ENCODE measurements around the gene NRIP1.

The NRIP1 gene

DNA sequence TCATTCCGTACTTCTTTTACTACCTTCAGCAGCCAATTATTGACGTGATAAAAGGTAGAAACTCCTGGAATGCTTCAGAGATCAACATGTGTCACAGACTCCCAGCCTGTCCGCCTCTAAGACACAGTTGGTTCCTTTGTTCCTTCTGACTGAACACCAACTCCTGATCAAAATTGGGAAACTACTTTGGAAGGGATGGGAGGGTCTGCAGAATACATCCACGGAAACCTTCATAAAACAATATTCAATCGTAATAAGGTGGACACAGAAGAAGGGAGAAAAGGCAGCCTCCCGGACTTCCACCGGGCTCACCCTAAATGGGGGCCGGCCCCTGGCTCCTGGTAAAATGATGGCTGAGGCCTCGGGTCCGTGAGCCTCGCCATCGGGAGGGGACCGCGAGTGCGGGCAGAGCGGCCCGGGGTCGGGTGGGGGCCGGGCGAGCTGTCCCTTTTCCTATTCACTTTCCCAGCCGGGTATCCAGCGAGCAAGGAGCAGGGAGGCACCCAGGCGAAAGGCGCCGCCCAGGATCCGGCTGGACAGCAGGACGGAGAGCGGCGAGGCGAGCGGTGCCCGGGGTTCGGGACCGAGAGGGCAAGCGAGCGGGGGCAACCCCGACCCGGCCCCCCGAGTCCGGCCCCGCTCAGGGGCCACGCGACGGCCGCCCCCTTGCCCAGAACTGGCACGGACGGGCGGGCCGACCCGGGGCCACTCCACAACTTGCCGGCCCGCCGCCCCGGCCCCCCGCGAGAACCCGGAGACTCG lies 805 bp downstream of the NRIP1 start:
- no peak for DNase-seq

DNA sequence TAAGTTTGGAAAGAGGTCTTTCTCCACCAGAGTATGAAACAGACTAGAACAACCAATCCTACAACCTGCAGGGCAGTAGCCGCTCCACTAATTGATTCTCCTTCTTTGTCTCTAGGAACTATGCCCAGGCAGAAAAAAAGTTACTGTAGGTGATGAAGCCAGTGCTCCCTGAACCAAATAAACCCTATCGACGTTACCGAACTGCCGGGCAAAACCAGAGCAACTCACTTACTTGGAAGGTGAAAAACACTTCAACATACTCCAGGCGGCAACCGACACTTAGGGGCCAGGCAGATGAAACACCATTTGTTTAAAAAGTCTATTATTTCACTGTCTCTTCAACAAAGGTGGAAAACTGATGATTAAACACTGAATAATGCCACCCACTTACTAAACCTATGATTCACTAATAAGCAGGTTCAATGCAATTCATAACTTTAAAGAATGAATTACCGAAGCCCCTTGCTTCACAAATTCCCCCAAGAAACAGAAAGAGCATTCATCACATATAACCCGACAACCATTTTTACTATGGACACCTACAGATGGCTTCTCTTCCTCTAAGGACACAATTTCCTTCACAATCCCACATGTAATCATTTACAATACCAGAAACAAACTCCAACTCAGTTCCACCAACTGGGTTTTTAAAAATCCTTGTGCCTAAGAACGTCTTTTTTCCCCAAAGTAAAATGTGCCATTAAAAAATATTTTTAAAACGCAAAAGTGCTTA lies 1.6 kb downstream of the NRIP1 start:
- DNase-seq, result no peak

DNA sequence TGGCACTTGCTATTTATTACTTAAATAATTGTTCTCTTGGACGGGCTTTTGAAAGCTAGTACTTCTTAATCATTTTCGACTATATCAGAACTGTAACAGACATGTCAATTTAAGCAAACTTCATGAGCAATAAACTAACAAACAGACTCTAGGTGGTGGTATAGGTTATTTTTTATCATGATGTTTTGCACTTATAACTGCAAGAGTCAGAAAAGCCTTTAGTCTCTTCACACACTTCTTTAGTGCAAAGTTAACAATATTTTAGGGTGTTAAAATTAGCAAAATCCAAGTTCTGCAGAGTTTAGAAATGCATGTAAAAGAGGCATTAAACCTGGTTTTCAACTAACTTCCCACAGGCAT lies 2.2 kb downstream of the NRIP1 start:
- no peak for DNase-seq

DNA sequence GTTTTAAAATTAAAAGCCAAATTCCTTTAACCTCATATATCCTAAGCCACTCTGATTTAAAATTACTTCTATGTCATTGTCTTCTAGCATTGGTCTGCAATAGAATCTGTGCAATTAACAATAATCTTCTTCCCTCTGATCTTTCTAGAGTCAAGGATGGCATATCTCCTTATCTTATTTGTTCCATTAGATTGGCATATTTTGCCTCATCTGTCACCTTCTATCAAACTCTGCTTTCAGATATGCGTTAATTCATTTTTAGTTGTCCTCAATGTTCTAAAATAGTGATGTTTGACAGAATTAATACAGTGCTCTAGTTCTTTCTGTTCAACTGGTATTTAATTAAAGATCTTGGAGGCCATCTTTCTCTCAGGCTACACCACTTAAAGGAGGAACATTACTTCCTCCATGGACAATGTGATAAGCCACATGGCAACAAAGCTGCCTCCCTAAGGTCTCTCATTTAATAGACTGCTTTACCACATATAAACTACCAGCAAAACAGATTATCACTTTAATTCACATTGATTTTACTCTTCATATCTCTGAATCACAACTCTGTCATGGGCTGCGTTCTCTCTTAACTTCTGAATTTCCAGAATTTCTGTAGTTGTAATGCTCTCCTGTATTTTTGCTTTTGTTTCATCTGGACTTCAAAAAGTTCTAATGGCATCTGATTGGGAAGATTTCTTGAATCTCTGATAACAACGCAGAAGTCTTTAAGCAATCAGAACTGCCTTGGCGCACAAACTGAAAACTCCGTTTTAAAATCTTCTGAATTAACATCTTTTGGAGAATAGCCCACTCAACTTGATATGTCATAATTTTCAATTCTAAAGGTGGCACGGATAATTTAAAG lies 2.8 kb downstream of the NRIP1 start:
- no peak for DNase-seq

DNA sequence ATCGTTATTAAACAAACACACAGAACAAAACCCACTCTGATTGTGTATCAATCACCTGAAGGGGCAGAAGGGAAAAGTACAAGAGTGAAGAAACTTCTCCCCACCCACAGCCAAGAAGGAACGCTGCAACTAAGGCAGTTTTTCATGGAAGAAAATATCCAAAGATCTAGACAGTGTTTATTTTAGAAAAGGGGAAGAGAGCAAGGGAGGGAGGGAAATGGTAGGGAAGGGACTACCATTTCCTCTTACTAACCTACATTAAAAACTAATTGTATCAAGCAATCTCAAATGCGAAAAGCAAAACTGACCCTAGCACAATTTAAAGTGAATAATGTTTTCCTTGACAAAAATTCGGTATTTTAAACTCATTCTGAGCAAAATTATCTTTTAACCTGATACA lies 3.5 kb downstream of the NRIP1 start:
- DNase-seq, result no peak

DNA sequence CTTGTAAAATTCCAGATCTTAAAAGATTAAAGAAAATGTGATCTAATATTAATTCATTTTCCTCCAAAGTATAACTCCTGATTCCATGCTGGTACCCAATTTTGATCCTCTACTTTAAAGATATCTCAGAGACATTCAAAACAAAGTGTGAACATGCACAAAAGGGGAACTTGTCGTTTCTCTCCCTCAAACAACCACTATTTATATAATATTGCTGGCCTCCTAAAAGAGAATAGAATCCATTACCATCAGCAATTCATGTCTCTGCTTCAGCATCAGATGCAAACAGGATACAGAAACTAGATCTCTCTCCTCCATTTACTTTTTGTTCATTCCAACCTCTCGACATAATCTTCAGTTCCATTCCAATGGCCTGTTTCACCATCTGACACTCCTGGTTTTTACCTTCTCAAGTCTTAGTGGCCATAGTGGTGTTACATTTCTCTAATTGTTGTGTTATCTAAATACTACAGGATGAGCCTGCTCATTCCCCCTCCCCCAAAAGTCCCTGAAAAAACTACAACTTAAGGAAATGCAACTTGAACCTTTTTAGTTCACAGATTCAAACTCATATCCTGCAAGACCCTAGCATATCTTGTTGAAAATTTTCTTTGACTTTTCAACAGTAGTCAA lies 4.1 kb downstream of the NRIP1 start:
- no peak for DNase-seq

DNA sequence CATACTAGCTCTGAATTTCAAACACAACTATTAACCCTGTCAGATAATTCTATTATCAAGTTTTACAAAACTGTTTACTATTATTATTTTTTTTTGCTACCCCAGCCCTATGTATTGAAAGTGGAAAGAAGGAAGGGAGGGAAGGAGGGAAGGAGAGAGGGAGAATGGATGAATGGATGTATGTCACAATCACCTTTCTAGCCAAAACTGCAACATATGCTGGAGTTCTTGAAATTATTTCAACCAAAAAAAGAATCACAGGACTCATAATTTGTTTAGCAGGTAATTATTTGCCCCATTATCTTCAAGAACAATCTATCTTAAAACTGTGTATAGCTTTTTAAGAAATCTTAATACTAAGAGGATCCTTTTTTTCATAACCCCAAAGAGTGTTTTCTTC lies 5.4 kb downstream of the NRIP1 start:
- no peak for DNase-seq

DNA sequence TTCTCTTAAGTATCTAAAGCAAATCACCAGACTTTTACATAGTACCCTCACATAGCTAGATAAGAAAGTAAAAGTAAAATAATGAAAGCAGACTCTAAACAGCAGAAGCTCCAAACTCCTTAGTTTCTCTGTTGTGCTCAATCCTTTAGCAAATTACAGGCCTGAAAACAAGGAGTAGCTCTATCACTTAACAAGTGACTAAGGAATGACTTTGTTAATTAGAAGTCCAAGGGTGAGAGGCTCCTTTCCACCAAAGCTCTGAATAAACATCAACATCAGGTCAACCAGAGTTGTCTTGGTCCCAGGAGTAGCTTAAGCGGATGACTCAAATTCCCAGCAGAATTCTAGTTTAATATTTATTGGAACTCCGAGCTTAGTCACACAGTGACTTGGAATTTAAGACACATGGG lies 5.9 kb downstream of the NRIP1 start:
- no peak for DNase-seq

DNA sequence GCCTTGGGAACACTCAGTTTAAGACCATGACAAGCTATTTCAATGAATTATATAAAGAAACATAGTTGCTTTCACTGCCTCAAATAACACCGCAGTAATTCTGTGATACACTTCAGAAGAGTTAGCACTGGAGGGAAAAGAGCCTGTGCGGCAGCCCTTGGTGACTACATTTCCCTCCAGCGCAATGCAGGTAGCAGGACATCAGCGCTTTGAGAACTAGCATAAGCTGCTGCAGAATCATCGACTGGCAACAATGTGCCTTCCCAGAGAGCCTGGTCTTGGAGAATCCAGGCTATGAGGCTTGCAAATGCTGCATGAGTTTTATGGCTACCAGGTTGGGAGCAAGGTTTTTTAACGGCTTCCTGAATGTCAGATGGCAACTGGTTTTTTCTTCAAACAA lies 7.5 kb downstream of the NRIP1 start:
- DNase-seq, result no peak

DNA sequence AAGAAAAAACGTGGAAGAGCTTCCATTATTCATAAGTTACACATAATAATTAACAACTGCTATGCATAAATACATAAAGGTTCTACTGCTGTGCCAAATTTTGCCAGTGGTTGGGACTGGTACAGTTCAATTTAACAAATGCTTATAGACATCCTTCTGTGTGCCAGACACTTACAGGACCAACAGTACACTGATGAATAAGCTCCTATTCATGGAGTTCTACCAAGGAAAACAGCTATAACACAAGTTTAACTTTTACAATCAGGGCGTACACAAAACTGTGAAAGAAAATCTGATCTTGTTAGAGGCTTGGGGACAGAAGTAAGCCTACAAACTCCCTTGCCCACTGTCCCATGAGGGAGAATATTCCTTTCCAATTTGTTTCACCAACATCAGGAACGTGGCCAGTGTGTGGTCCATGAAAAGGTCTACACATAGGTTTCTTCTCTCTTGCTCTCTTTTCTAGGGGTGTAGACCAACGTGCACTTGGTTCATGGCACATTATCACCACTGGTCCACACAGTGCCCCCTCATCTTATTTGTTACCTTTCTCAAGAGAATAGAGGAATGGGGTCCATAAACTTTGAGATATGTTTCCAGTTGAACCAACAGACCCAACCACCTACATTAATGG lies 10.1 kb downstream of the NRIP1 start:
- no peak for DNase-seq

DNA sequence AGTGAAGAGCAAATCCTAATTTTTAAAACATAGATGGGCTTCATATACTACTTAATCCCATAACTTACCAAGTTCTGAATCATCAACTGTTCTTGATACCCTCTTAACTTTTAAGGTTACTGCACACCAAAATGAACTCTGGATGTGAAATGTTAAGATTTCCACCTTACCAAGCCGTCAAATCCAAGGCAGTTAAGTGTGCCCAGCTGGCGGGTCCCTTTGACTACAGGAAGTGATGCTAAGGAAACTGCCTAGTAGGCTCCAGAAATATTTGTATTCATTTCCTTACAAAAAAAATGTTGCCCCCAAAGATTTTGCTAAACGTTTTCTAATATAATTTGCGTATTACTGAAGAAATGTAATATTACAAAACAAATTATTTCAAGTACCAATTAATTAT lies 10.7 kb downstream of the NRIP1 start:
- no peak for DNase-seq

DNA sequence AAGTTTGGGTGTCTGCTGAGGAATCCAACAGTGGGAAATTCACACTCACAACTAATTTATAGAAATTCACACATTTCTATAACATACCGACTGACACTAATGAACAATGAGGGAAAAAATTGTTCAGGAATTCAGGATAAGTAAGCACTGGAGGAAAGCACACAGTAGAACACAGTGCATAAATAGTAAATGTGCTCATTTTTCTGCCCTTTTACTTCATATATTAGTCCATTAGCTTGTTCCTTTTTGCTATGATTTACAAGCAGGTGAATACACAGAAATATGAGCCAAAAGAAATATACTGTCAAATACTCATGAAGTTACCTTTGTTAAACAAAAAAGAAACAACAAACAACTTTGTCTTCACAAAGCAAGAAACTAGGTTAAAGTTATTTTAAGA lies 11.3 kb downstream of the NRIP1 start:
- DNase-seq, result no peak

DNA sequence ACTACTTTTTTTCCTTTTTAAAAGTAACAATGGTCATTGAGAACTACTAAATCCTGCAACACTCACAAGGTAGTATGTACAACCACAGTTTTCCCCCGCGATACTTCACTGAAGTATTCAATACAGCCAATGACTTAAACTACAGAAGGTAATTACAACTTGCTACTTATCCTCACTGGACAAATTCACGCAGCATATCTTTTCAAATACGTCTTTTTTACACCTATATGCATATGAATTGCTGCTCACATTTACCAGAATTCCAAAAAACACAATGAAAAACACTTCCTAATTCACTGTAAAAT lies 12.4 kb downstream of the NRIP1 start:
- DNase-seq, result no peak

DNA sequence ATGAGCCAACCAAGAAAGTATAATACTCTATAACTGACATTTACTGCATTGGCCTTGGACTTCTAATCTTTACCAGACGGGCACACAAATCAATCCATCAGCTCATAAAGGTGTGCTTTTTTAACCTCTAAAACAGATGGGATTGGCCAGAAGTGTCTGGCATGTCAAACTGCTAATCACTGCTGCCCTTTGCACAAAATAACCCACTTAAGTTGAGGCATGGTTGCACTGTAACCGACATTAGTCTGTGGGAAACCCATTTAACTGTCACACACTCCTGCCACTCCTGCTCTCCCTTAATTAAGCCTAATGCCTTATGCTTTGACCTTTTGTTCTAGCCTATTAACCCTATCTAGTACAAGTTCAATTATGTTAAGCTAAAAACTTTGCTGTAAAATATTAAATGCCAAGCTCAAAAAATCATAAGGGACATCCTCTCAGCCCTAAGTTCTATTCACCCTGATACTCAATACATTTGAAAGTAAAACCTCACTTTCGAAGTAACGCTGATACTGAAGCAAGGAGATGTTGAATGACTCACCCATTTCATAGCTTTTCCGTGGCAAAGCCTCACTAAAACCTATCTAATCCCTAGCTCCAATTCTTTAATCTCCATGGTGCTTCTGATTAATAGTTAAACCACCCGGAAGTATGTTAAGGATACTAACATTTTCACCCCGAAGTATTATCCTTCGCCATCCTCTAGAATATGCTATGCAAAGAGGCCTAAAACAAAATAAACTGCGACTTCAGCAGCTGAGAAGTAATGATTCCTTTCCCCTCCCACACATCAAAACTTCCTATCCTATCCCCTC lies 12.9 kb downstream of the NRIP1 start:
- DNase-seq, result no peak

DNA sequence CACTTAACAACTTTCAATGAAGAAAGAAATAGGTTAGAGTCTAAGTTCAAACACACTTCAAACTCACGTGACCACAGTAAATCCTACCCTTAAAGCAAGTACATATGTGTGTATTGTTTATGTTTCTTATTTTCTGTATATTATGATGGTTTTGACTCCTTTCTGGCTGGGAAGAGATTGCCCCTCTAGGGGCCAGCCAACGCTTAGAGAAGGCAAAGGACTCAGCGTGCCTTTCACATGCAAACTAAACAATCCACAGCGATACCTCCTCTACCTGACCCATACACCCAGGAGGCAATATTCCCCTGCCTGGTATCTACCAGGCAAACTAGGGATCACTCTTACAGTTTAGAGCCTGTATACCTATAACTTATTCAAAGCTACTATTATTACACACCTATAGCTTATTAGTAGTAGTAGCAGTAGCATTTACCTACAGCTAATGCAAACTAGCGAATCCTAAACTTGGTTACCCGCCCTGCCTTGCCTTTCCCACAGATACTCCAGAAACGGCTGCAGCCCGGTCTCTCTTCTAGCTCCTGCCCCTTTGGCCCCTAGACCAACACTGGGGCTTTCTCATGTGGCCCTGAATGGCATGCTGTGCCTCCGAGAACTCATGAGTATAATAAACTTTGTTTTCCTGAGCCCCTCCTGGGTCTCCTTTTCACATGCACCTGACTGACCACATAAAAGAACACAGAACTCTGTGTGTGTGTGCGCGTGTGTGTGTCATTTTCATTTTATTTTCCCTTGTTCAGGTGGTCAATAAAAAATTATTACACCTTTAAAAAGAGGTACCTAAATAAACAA lies 14.0 kb downstream of the NRIP1 start:
- no peak for DNase-seq

DNA sequence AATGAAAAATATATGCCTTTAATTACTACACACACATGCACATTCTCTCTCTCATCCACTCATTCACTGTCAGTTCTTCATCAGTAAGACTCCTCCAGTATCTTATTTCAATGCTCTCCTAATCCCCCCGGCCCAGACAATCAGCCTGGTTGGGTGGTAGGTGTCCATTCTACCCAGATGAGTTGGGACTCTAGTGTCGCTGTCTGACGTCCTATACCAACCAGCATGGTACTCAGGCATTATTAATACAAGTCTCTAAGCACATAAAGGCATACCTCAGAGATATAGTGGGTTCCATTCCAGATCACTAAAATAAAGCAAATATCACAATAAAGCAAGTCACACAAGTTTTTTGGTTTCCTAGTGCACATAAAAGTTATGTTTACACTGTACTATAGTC lies 19.8 kb downstream of the NRIP1 start:
- DNase-seq, result no peak

DNA sequence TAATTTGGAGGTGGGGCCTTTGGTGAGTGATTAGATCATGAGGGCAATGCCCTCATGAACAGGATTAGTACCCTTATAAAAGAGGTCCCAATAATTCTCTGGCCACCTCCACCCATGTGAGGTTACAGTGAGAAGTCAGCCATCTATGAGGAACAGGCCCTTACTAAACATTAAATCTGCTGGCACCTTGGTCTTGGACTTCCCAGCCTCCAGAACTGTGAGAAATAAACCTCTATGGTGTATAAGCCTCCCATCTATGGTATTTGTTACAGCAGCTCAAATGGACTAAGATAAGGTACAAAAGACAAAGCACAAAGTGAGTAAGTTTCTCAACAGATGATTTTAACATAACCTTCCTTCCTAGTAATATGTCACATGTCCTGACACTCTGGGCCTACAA lies 22.3 kb downstream of the NRIP1 start:
- DNase-seq, result no peak

DNA sequence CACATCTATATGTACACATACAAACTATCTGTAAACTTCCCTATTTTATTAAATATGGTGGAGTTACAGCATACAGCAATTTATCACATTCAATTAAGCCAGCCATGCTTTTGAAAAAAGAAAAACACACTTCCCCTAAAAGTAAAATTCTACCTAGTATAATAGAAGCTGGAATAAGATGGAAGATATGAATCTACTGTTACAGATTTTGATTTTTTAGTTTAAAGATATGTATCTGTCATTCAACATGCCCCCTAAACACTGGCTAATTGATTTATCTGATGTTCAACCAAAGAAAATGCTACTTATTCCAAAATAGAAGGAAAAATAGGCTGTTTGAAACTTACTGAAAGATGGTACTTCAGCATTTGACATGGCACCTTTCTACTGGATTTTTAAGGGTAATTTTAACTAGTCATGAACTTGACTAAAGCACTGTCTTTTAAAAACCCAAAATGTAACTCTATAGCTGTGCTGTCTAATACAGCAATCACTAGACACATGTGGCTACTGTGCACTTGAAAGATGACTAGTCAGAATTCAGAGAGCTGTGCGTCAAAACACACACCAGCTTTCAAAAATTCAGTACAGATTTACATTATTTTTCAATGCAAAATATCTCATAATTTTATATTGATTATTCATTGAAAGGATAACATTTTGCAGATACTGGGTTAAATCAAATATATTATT lies 25.0 kb downstream of the NRIP1 start:
- DNase-seq, result no peak

DNA sequence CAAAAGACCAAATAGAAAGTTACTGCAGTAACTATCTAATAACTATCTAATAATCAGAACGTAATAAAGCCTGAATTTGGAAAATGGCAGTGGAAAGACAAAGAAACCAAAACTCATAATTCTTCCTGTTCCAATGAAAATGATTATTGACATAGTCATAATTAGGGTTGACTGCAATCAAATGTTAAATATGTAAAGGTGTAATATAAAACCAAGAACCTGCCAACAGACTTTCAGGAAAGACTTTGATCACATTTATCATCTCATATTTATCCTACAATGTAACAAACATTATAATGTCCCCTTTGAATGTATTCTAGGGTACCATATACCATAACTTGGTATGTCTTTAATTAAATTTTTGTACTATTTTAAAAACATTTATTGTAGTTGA lies 26.9 kb downstream of the NRIP1 start:
- no peak for DNase-seq

DNA sequence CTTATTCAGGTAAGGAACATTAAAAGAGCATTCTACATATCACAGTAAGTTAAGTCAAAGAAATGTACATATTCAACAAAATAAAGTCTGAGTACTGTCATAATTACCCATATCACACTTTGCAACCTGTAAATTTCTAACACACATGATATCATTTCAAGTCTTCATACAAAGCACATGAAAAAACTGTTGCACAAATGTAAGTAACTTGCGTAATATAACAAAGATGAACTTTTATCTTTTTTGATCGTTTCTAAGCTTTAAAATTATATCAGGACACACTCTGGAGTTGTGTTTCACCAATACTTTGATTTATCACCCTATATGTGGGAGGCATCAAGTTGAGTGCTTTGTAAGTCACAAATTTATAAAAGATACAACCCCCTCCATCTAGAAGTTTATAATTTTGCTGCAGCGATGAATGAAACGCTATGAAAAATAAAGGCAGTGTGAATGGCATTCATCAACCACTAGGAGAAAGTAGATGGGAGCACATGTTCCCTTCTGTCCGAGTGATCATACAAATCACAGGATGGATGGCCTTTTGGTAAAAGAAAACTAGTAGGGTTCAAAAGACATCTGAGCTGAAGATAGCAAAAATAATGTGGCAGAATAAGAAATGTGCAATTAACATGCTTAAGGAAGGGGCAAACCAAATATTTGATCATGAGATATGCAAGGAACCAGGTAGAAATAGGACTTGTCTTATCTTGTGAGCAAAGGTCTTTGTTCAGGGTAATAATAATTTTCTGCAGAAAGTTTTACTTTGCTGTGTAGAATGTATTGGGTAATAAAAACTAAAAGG lies 27.5 kb downstream of the NRIP1 start:
- DNase-seq, result no peak
